ENCODE measurements around the gene SRRM4. TPM values are rescaled to one million over a fixed set of nuclear protein-coding genes. Genes with fewer than 3 reads are reported as not detected.

Gene SRRM4
- polyA plus RNA-seq, 1 donor (not counting 4 experiments of a cell fraction or from before 2014, with no cell fraction given): not detected

DNA sequence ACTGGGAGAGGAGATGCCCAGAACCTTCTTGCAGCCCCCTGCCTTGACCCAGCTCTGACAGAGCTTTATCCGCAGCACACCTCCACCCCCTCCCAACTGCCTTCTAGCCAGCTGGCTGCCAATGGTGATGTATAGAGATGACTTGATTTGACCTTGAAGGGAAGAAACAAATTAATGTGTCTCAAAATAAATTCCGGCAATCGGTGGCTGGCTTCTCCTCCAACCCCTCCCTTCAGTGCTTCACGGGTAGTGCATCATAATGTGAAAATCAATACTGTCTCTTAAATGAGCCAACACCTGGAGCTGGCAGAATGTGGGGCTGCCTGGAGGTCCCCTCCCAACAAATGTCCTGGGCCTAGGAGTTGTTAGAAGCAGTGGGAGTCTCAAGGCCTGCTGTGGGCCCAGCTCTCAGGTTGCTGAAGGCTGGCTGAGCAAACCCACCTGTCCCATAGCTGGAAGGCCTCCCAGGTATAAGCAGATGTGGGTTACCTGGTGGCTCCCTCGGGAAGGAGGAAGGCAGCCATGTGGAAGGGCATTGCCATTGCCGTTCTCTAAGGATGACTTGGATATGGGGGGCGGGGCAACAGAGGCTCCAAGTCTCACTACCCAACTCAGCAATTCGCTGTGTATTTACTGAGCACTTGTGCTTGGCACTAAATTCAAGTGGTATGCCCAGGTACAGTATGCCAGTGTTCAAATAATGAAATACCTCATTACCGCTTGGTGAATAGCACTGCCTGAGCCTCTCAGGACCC lies 220.6 kb downstream of the SRRM4 start:
- no peak overlapping the region for H2AFZ ChIP-seq (ENCODE audit: control insufficient read depth, low read length)
- dilution Hi-C loops (cut with MboI; ENCODE audit: extremely low pct_ligation_motif_present, low sequenced_read_pairs): no loop called here
- H3K4me1 ChIP-seq (ENCODE audit: control insufficient read depth, extremely low read depth, insufficient read depth, low read length): no peaks in the 10 kb centered on the region

GRCh38 chr12:119202544-119202943 lies 221.2 kb downstream of the SRRM4 start:
- Histone ChIP-seq H3K9me1 (ENCODE audit: control insufficient read depth, extremely low read depth, insufficient read depth, low read length) (no peaks in the 10 kb centered on the region), H3K4me2 (ENCODE audit: control insufficient read depth, extremely low read depth, insufficient read depth, low read depth, low read length) (no peak overlapping the region), H3K36me3 (ENCODE audit: control insufficient read depth in 2 of 2, extremely low read depth in 1 of 2, insufficient read depth in 2 of 2, low read length in 2 of 2) (no peaks in the 10 kb centered on the region), H3K9me3 (ENCODE audit: control insufficient read depth, low read depth, low read length) (no peaks in the 10 kb centered on the region), H3K9ac (ENCODE audit: control insufficient read depth, extremely low read depth, insufficient read depth, low read length) (no peak overlapping the region), H3K4me1 (ENCODE audit: control insufficient read depth, extremely low read depth, insufficient read depth, low read length) (no peaks in the 10 kb centered on the region), H3K27me3 (ENCODE audit: control insufficient read depth, extremely low read depth, insufficient read depth, low read length) (no peaks in the 10 kb centered on the region), H3K27ac (ENCODE audit: control insufficient read depth, insufficient read depth, low read length) (no peak overlapping the region), H2AFZ (ENCODE audit: control insufficient read depth, low read length) (no peak overlapping the region), H4K20me1 (ENCODE audit: control insufficient read depth, extremely low read depth, insufficient read depth, low read length) (no peaks in the 10 kb centered on the region), H3K79me2 (ENCODE audit: control insufficient read depth, insufficient read depth, low read length) (no peaks in the 10 kb centered on the region), H3K4me3 (ENCODE audit: control insufficient read depth in 2 of 3, extremely low read depth in 1 of 3, insufficient read depth in 2 of 3, low read depth in 1 of 3, low read length in 3 of 3) (no peak overlapping the region)
- DNase-seq (ENCODE audit: low read depth, low spot score): no peak
- no peak for FAIRE-seq
- TF ChIP-seq CTCF (optimal IDR thresholded peaks at IDR 0.05 in 1 of 3, IDR thresholded peaks at IDR 0.05 in 1 of 3, conservative IDR thresholded peaks at IDR 0.05 in 1 of 3; ENCODE audit: extremely low read depth in 1 of 3, insufficient read depth in 2 of 3, low read length in 3 of 3): no peak
- no peak for TF ChIP-seq EZH2 (IDR thresholded peaks at IDR 0.05; ENCODE audit: low read length)
- dilution Hi-C loops (cut with MboI; ENCODE audit: extremely low pct_ligation_motif_present, low sequenced_read_pairs): no loop called here

More for the DNA sequence above, 220.6 kb downstream of the SRRM4 start:
- no peak overlapping the region for H3K27ac ChIP-seq (ENCODE audit: control insufficient read depth, insufficient read depth, low read length)
- H4K20me1 ChIP-seq (ENCODE audit: control insufficient read depth, extremely low read depth, insufficient read depth, low read length): no peaks in the 10 kb centered on the region
- H3K27me3 ChIP-seq (ENCODE audit: control insufficient read depth, extremely low read depth, insufficient read depth, low read length): no peaks in the 10 kb centered on the region
- no peak overlapping the region for H3K4me3 ChIP-seq (ENCODE audit: control insufficient read depth in 2 of 3, extremely low read depth in 1 of 3, insufficient read depth in 2 of 3, low read depth in 1 of 3, low read length in 3 of 3)
- H3K9me1 ChIP-seq (ENCODE audit: control insufficient read depth, extremely low read depth, insufficient read depth, low read length): no peaks in the 10 kb centered on the region
- no peak overlapping the region for H3K9ac ChIP-seq (ENCODE audit: control insufficient read depth, extremely low read depth, insufficient read depth, low read length)
- no peak for DNase-seq (ENCODE audit: low read depth, low spot score)
- no peaks in the 10 kb centered on the region for H3K36me3 ChIP-seq (ENCODE audit: control insufficient read depth in 2 of 2, extremely low read depth in 1 of 2, insufficient read depth in 2 of 2, low read length in 2 of 2)
- TF ChIP-seq CTCF (optimal IDR thresholded peaks at IDR 0.05 in 1 of 3, IDR thresholded peaks at IDR 0.05 in 1 of 3, conservative IDR thresholded peaks at IDR 0.05 in 1 of 3; ENCODE audit: extremely low read depth in 1 of 3, insufficient read depth in 2 of 3, low read length in 3 of 3): no peak
- TF ChIP-seq EZH2 (IDR thresholded peaks at IDR 0.05; ENCODE audit: low read length): no peak
- no peak overlapping the region for H3K4me2 ChIP-seq (ENCODE audit: control insufficient read depth, extremely low read depth, insufficient read depth, low read depth, low read length)
- no peaks in the 10 kb centered on the region for H3K79me2 ChIP-seq (ENCODE audit: control insufficient read depth, insufficient read depth, low read length)
- no peaks in the 10 kb centered on the region for H3K9me3 ChIP-seq (ENCODE audit: control insufficient read depth, low read depth, low read length)
- FAIRE-seq: no peak

Measured in keratinocyte (primary cell).